BLaER1 (cell line): ENCODE results near the gene POU3F1.

Experiments
- H3K27ac ChIP-seq: shearing (Covaris generic); formaldehyde crosslinking; 2 replicates; pipeline ENCODE4 v1.8.1; 2022
- H3K27me3 ChIP-seq: shearing (Covaris generic); formaldehyde crosslinking; 2 replicates; pipeline ENCODE4 v1.8.1; 2022
- H3K36me3 ChIP-seq: shearing (Covaris generic); formaldehyde crosslinking; 2 replicates; pipeline ENCODE4 v1.8.1; 2022
- H3K4me1 ChIP-seq: shearing (Covaris generic); formaldehyde crosslinking; 2 replicates; pipeline ENCODE4 v1.8.1; 2022
- H3K4me2 ChIP-seq: shearing (Covaris generic); formaldehyde crosslinking; 2 replicates; pipeline ENCODE4 v1.8.1; 2022
- H3K4me3 ChIP-seq: shearing (Covaris generic); formaldehyde crosslinking; 2 replicates; pipeline ENCODE4 v1.8.1; 2022
- H3K9ac ChIP-seq: shearing (Covaris generic); formaldehyde crosslinking; 2 replicates; pipeline ENCODE4 v1.8.1; 2022
- H3K9me3 ChIP-seq: shearing (Covaris generic); formaldehyde crosslinking; 2 replicates; pipeline ENCODE4 v1.8.1; 2022
- H4K20me1 ChIP-seq: shearing (Covaris generic); formaldehyde crosslinking; 2 replicates; pipeline ENCODE4 v1.8.1; 2022
- Cebpa-rat ChIP-seq: shearing (Covaris generic); IDR thresholded peaks from 2 replicates; pipeline ENCODE4 v1.8.1; 2022

POU3F1 gene

GRCh38 chr1:38051079-38051543, 4.5 kb upstream of the POU3F1 start:
- no peak for TF ChIP-seq Cebpa-rat

GRCh38 chr1:38050397-38051078, 3.9 kb upstream of the POU3F1 start:
- H3K27me3 ChIP-seq: peaks cover 33% of the 10 kb centered on the region
- no peak overlapping the region; the same call in 1 of the 2 replicates for H3K4me2 ChIP-seq
- H4K20me1 ChIP-seq: peaks cover 26% of the 10 kb centered on the region
- H3K27ac ChIP-seq: no peak overlapping the region
- H3K36me3 ChIP-seq: no peaks in the 10 kb centered on the region
- peaks cover 30% of the 10 kb centered on the region for H3K4me1 ChIP-seq
- TF ChIP-seq Cebpa-rat: no peak
- no peaks in the 10 kb centered on the region for H3K9me3 ChIP-seq
- H3K9ac ChIP-seq: no peak overlapping the region
- H3K4me3 ChIP-seq: no peak overlapping the region

More at GRCh38 chr1:38051079-38051543, 4.5 kb upstream of the POU3F1 start:
- H3K9me3 ChIP-seq: no peaks in the 10 kb centered on the region
- H3K4me2 ChIP-seq: no peak overlapping the region
- H3K4me3 ChIP-seq: no peak overlapping the region
- no peak overlapping the region for H3K27ac ChIP-seq
- no peaks in the 10 kb centered on the region for H3K36me3 ChIP-seq
- H3K27me3 ChIP-seq: peaks cover 27% of the 10 kb centered on the region
- no peak overlapping the region for H3K9ac ChIP-seq
- peaks cover 21% of the 10 kb centered on the region for H4K20me1 ChIP-seq
- peaks cover 26% of the 10 kb centered on the region for H3K4me1 ChIP-seq

- H3K27me3 ChIP-seq: peaks cover 61% of the 10 kb centered on the region
- H3K36me3 ChIP-seq: no peaks in the 10 kb centered on the region
- peak overlapping the region; percentile 73 for H3K4me3 ChIP-seq
- TF ChIP-seq Cebpa-rat: no peak
- H3K4me2 ChIP-seq: peak overlapping the region; percentile 99
- H3K27ac ChIP-seq: no peak overlapping the region
- no peak overlapping the region for H3K9ac ChIP-seq
- no peaks in the 10 kb centered on the region for H3K9me3 ChIP-seq
- peaks cover 52% of the 10 kb centered on the region for H4K20me1 ChIP-seq
- peaks cover 18% of the 10 kb centered on the region for H3K4me1 ChIP-seq
Observed at GRCh38 chr1:38047603-38048141, 1.1 kb upstream of the POU3F1 start.

GRCh38 chr1:38046884-38047602, 450 bp upstream of the POU3F1 start:
- H3K4me2 ChIP-seq: peak overlapping the region; percentile 99
- no peak for TF ChIP-seq Cebpa-rat
- H3K4me3 ChIP-seq: peak overlapping the region; percentile 73
- H4K20me1 ChIP-seq: peaks cover 58% of the 10 kb centered on the region
- H3K36me3 ChIP-seq: no peaks in the 10 kb centered on the region
- no peaks in the 10 kb centered on the region for H3K9me3 ChIP-seq
- peaks cover 12% of the 10 kb centered on the region for H3K4me1 ChIP-seq
- peaks cover 68% of the 10 kb centered on the region for H3K27me3 ChIP-seq
- no peak overlapping the region for H3K9ac ChIP-seq
- H3K27ac ChIP-seq: no peak overlapping the region

- TF ChIP-seq Cebpa-rat: no peak
Observed at GRCh38 chr1:38045401-38046332, 926 bp downstream of the POU3F1 start.

GRCh38 chr1:38044221-38045215, 2.1 kb downstream of the POU3F1 start:
- no peak for TF ChIP-seq Cebpa-rat
- Histone ChIP-seq H3K9ac (no peak overlapping the region), H3K36me3 (no peaks in the 10 kb centered on the region), H4K20me1 (peaks cover 65% of the 10 kb centered on the region), H3K9me3 (no peaks in the 10 kb centered on the region), H3K4me2 (peak overlapping the region; percentile 52), H3K27me3 (peaks cover 80% of the 10 kb centered on the region), H3K4me3 (0 out of 2 replicates have a peak overlapping the region, but pooled peaks have one; percentile 42), H3K4me1 (peaks cover 11% of the 10 kb centered on the region), H3K27ac (no peak overlapping the region)

More at GRCh38 chr1:38045401-38046332, 926 bp downstream of the POU3F1 start:
- Histone ChIP-seq H3K36me3 (no peaks in the 10 kb centered on the region), H3K9me3 (no peaks in the 10 kb centered on the region), H3K27ac (no peak overlapping the region), H3K4me2 (peak overlapping the region; percentile 99), H3K9ac (no peak overlapping the region), H3K27me3 (peaks cover 80% of the 10 kb centered on the region), H3K4me3 (peak overlapping the region; percentile 73), H4K20me1 (peaks cover 65% of the 10 kb centered on the region), H3K4me1 (peaks cover 8% of the 10 kb centered on the region)

GRCh38 chr1:38043036-38043747, 3.4 kb downstream of the POU3F1 start:
- peaks cover 72% of the 10 kb centered on the region for H3K27me3 ChIP-seq
- H3K4me2 ChIP-seq: no peak overlapping the region

More at GRCh38 chr1:38043036-38043747, 3.4 kb downstream of the POU3F1 start:
- no peak overlapping the region for H3K4me3 ChIP-seq
- H3K27ac ChIP-seq: no peak overlapping the region
- no peaks in the 10 kb centered on the region for H3K9me3 ChIP-seq
- H3K4me1 ChIP-seq: peaks cover 24% of the 10 kb centered on the region
- TF ChIP-seq Cebpa-rat: no peak
- no peak overlapping the region for H3K9ac ChIP-seq
- peaks cover 58% of the 10 kb centered on the region for H4K20me1 ChIP-seq
- no peaks in the 10 kb centered on the region for H3K36me3 ChIP-seq
